HG02623 (cell line): ENCODE data around the gene ITGB7.

ENCODE experiments used
- ATAC-seq: cut with Tn5 transposase; IDR thresholded peaks from one replicate; pipeline ENCODE4 v1.9.1; 2021; ENCODE audit warnings: moderate library complexity; ENCODE audit not compliant: unreplicated experiment

The ITGB7 gene

GRCh38 chr12:53151039-53151438 is 56.0 kb downstream of the ITGB7 start:
- ATAC-seq = no peak

- ATAC-seq = no peak
Measured at GRCh38 chr12:53147653-53148052, 59.4 kb downstream of the ITGB7 start.

GRCh38 chr12:53147181-53147580 is 59.9 kb downstream of the ITGB7 start:
- ATAC-seq = no peak

DNA sequence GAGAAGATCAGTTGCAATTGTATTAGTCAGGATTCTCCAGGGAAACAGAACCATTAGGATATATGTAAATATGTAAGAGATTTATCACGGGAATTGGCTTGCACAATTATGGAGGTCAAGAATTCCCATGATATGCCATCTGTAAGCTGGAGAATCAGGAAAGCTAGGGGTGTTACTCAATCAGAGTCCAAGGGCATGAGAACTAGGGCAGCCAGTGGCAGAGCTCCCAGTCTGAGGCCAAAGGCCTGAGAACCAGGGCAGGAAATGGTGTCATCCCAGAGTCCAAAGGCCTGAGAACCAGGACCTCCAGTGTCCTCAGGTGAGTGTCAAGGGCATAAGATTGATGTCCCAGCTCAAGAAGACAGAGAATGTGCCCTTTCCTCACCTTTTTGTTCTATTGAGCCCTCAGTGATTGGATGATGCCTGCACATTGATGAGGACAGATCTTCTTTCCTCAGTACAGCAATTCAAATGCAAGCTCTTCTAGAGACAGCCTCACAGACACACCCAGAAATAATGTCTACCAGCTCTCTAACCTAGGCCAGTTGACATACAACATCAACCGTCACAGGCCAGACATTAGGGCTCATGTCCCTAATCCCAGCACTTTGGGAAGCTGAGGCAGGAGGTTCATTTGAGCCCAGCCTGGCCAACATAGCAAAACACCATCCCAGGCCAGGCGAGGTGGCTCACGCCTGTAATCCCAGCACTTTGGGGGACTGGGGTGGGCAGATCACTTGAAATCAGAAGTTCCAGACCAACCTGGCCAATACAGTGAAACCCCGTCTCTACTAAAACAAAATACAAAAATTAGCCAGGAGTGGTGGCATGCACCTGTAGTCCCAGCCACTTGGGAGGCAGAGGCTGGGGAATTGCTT is 61.4 kb downstream of the ITGB7 start:
- no peak for ATAC-seq

GRCh38 chr12:53143355-53143754 is 63.7 kb downstream of the ITGB7 start:
- ATAC-seq = no peak
